Neural crest cell (in vitro differentiated cells): ENCODE measurements around the gene ADGRG6. TPM values are rescaled to one million over a fixed set of nuclear protein-coding genes. Genes with fewer than 3 reads are reported as not detected.

ENCODE experiments used
- DNase-seq: peaks from one replicate; pipeline ENCODE4 v3.0.0; 2021; ENCODE audit warnings: low read depth, mixed read lengths, low spot score
- H3K27ac Mint-ChIP-seq: one replicate; pipeline ENCODE4 v1.8.0; 2021; ENCODE audit warnings: mild to moderate bottlenecking, mixed read lengths; ENCODE audit not compliant: unreplicated experiment
- H3K27me3 Mint-ChIP-seq: 2 replicates; pipeline ENCODE4 v1.8.0; 2021; ENCODE audit warnings: low read depth, mild to moderate bottlenecking, mixed read lengths
- H3K36me3 Mint-ChIP-seq: 2 replicates; pipeline ENCODE4 v1.8.0; 2021; ENCODE audit warnings: low read depth, mild to moderate bottlenecking, mixed read lengths
- H3K4me1 Mint-ChIP-seq: 2 replicates; pipeline ENCODE4 v1.8.0; 2021; ENCODE audit warnings: mixed read lengths
- H3K4me3 Mint-ChIP-seq: one replicate; pipeline ENCODE4 v1.8.0; 2021; ENCODE audit warnings: mild to moderate bottlenecking, mixed read lengths
- H3K9me3 Mint-ChIP-seq: 2 replicates; pipeline ENCODE4 v1.8.0; 2021; ENCODE audit warnings: mixed read lengths
- total RNA-seq: library from RNA; stranded (reverse); gene quantifications from 2 replicates; pipeline ENCODE4 v1.2.1, GENCODE V29; 2021
- TF ChIP-seq, protein P1 (sequence below): fragments of 200-600 bp; sonication (generic); conservative IDR thresholded peaks from 2 replicates; pipeline ENCODE4 v1.5.0; 2021; ENCODE audit warnings: antibody characterized with exemption, mild to moderate bottlenecking

The ADGRG6 gene
- total RNA-seq, 1 donor from 2014 or later = 78.9 TPM

DNA sequence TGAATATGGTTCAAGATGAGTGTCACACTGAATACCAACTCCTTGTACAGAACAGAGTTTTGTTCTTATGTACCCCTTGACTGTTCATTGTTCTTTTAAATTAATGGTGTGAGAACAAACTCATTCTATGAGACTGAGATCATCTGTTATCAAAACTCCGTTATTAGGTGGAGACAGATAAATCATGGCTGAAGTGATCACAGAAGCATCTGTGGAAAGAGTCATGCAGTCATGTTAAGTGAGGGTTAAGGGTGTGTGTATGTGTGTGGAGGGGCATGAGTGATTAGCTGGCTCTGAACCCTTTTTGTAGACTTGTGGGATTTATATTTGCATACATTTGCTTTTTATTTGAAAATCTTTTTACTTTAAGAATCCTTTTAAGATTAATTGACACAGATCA is 24.7 kb downstream of the ADGRG6 start:
- H3K4me1 Mint-ChIP-seq = peaks cover 66% of the 10 kb centered on the region

GRCh38 chr6:142328070-142328469 is 26.3 kb downstream of the ADGRG6 start:
- TF ChIP-seq, protein P1, sequence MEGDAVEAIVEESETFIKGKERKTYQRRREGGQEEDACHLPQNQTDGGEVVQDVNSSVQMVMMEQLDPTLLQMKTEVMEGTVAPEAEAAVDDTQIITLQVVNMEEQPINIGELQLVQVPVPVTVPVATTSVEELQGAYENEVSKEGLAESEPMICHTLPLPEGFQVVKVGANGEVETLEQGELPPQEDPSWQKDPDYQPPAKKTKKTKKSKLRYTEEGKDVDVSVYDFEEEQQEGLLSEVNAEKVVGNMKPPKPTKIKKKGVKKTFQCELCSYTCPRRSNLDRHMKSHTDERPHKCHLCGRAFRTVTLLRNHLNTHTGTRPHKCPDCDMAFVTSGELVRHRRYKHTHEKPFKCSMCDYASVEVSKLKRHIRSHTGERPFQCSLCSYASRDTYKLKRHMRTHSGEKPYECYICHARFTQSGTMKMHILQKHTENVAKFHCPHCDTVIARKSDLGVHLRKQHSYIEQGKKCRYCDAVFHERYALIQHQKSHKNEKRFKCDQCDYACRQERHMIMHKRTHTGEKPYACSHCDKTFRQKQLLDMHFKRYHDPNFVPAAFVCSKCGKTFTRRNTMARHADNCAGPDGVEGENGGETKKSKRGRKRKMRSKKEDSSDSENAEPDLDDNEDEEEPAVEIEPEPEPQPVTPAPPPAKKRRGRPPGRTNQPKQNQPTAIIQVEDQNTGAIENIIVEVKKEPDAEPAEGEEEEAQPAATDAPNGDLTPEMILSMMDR = no peak
- peak overlapping the region; percentile 85 for H3K27ac Mint-ChIP-seq

More for the DNA sequence above, 24.7 kb downstream of the ADGRG6 start:
- peak overlapping the region; percentile 39 for H3K4me3 Mint-ChIP-seq
- DNase-seq = no peak
- no peaks in the 10 kb centered on the region for H3K9me3 Mint-ChIP-seq
- peak overlapping the region; percentile 78 for H3K27ac Mint-ChIP-seq
- H3K36me3 Mint-ChIP-seq = no peaks in the 10 kb centered on the region
- TF ChIP-seq, protein P1 = no peak
- H3K27me3 Mint-ChIP-seq = no peaks in the 10 kb centered on the region

GRCh38 chr6:142329486-142330113 is 27.8 kb downstream of the ADGRG6 start:
- TF ChIP-seq, protein P1 = no peak
- Mint-ChIP-seq H3K27ac (peak overlapping the region; percentile 85), H3K4me3 (peak overlapping the region; percentile 9), H3K9me3 (no peaks in the 10 kb centered on the region), H3K4me1 (peaks cover 65% of the 10 kb centered on the region), H3K27me3 (no peaks in the 10 kb centered on the region), H3K36me3 (no peaks in the 10 kb centered on the region)
- no peak for DNase-seq

More at GRCh38 chr6:142328070-142328469, 26.3 kb downstream of the ADGRG6 start:
- Mint-ChIP-seq H3K9me3 (no peaks in the 10 kb centered on the region), H3K27me3 (no peaks in the 10 kb centered on the region), H3K4me1 (peaks cover 72% of the 10 kb centered on the region), H3K4me3 (no peak overlapping the region), H3K36me3 (no peaks in the 10 kb centered on the region)
- DNase-seq = no peak

GRCh38 chr6:142331075-142331551 is 29.3 kb downstream of the ADGRG6 start:
- peak; percentile 20 for DNase-seq
- no peaks in the 10 kb centered on the region for H3K27me3 Mint-ChIP-seq
- TF ChIP-seq, protein P1 = no peak
- H3K36me3 Mint-ChIP-seq = no peaks in the 10 kb centered on the region
- peak overlapping the region; percentile 84 for H3K4me3 Mint-ChIP-seq
- H3K9me3 Mint-ChIP-seq = no peaks in the 10 kb centered on the region
- H3K4me1 Mint-ChIP-seq = peaks cover 55% of the 10 kb centered on the region
- peak overlapping the region; percentile 99 for H3K27ac Mint-ChIP-seq

- Mint-ChIP-seq H3K27ac (peak overlapping the region; percentile 99), H3K4me1 (peaks cover 50% of the 10 kb centered on the region), H3K9me3 (no peaks in the 10 kb centered on the region), H3K27me3 (no peaks in the 10 kb centered on the region), H3K4me3 (peak overlapping the region; percentile 84), H3K36me3 (no peaks in the 10 kb centered on the region)
- DNase-seq = no peak
- TF ChIP-seq, protein P1 = no peak
Measured at GRCh38 chr6:142331601-142332000, 29.8 kb downstream of the ADGRG6 start.
